Spinal cord (tissue), 10 donors: Measurements from ENCODE around the gene RIMOC1. TPM values are rescaled to one million over a fixed set of nuclear protein-coding genes. Genes with fewer than 3 reads are reported as not detected.

Experiments used
- DNase-seq, 6 donors: peaks; one replicate each; pipeline versions ENCODE4 v3.0.0 to v3.0.0-alpha.2; 2013 to 2015; ENCODE audit warnings: low spot score in 6 of 6, low read depth in 4 of 6
- H3K27ac ChIP-seq: one replicate; pipeline ENCODE4 v1.5.1; 2013; ENCODE audit warnings: low read depth, low read length, control low read depth
- H3K27me3 ChIP-seq: one replicate; pipeline ENCODE4 v1.6.1; 2013; ENCODE audit warnings: low read length; ENCODE audit not compliant: control insufficient read depth, insufficient read depth
- H3K36me3 ChIP-seq: one replicate; pipeline ENCODE4 v1.6.1; 2013; ENCODE audit warnings: low read length; ENCODE audit not compliant: control insufficient read depth, insufficient read depth
- H3K4me1 ChIP-seq: one replicate; pipeline ENCODE4 v1.6.1; 2013; ENCODE audit warnings: low read length; ENCODE audit not compliant: control insufficient read depth, insufficient read depth
- H3K4me3 ChIP-seq: one replicate; pipeline ENCODE4 v1.5.1; 2013; ENCODE audit warnings: low read depth, low read length, control low read depth
- H3K9me3 ChIP-seq: one replicate; pipeline ENCODE4 v1.6.1; 2013; ENCODE audit warnings: low read length; ENCODE audit not compliant: control insufficient read depth, insufficient read depth
- WGBS: methylation state at CpG from one replicate; pipeline ENCODE4 v1.1.5; 2013; ENCODE audit warnings: missing lambda C conversion rate; ENCODE audit not compliant: insufficient coverage; 5-methylcytosine and 5-hydroxymethylcytosine counted together
- long read RNA-seq, 4 donors: transcript quantifications; one replicate each; lab custom pipeline, GENCODE V29; 2026
- polyA plus RNA-seq, 2 donors: library from polyadenylated mRNA; unstranded; fragments of 120-200 nt; gene quantifications; one replicate each; pipeline ENCODE4 v1.2.1, GENCODE V29; 2013; ENCODE audit not compliant: insufficient read length in 2 of 2
- total RNA-seq, 2 donors: library from RNA; depleted of rRNA in 1 of 2; stranded (reverse); fragments of 120-200 nt in 1 of 2; fragments of >200 nt in 1 of 2; gene quantifications; one replicate each; pipeline versions ENCODE4 v1.2.3 to v1.2.4, GENCODE V29; 2013 to 2014
- donor health status: healthy.

RIMOC1 gene, protein sequence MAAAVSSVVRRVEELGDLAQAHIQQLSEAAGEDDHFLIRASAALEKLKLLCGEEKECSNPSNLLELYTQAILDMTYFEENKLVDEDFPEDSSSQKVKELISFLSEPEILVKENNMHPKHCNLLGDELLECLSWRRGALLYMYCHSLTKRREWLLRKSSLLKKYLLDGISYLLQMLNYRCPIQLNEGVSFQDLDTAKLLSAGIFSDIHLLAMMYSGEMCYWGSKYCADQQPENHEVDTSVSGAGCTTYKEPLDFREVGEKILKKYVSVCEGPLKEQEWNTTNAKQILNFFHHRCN
- total RNA-seq (10 to 100 TPM; 17.7 to 34.1 TPM), polyA plus RNA-seq (10 to 100 TPM; 27.0 to 35.7 TPM)
- long read RNA-seq, donor 1, full-length matches to known transcripts = 7 of 7 reads
- long read RNA-seq, donor 1, partial matches to known transcripts = 0 of 7 reads
- long read RNA-seq, donor 1, other reads (novel, unspliced or antisense) = 0 of 7 reads
- long read RNA-seq, donor 2, full-length matches to known transcripts = 3 of 3 reads
- long read RNA-seq, donor 2, partial matches to known transcripts = 0 of 3 reads
- long read RNA-seq, donor 2, other reads (novel, unspliced or antisense) = 0 of 3 reads
- long read RNA-seq, donor 3, full-length matches to known transcripts = 9 of 9 reads
- long read RNA-seq, donor 3, partial matches to known transcripts = 0 of 9 reads
- long read RNA-seq, donor 3, other reads (novel, unspliced or antisense) = 0 of 9 reads
- long read RNA-seq, donor 4, full-length matches to known transcripts = 8 of 8 reads
- long read RNA-seq, donor 4, partial matches to known transcripts = 0 of 8 reads
- long read RNA-seq, donor 4, other reads (novel, unspliced or antisense) = 0 of 8 reads

DNA sequence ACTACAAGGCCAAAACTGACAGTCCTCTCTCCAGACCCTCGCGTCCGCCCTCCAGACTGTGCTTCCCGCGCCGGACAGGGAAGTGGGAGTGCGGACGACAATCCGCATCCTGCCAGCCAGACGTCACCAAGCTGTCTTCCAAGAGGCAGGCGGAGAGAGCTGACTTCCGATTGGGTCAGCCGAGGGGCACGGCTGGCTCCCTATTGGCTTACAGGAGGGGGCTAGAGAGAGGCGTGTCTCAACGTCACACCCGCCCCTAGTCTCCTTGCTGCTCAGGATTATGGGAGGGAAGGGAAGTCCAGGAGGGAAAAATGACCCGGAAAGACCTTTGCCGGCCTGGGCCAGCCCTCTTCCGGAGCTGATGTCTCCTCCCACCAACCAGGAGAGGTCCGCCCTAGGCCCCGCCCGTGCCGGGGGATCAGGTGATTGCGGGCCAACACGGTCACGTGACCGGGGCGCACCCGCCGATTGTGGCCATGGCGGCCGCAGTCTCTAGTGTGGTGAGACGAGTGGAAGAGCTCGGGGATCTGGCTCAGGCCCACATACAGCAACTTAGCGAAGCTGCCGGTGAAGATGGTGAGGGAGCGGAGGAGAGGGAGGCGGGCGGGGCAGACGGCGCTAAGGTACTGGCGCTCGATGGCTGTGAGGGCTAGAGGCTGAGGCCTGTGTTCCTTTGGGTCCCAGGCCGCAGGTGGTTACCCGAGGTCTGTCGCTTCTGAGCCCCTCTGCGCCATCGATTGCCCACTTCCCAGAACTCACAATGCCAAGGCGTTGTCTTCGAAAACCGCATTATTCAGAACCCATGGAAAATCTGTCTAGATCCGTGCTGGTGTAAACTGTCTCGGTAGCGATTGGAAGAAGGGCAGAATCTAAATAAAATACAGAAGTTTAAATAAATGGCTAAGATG is at the start of gene RIMOC1:
Gene RIMOC1, plus strand, starts transcription at position 453 of the 908 bp plus-strand sequence. Its CDS starts 24 bp downstream, at position 477.
- Histone ChIP-seq H3K27ac (peak within 1 kb of the TSS; percentile 96), H3K27me3 (no peaks in the 10 kb centered on the region), H3K4me1 (peaks cover 4% of the 10 kb centered on the region), H3K4me3 (peak within 1 kb of the TSS; percentile 95), H3K9me3 (no peaks in the 10 kb centered on the region), H3K36me3 (no peaks in the 10 kb centered on the region)
- peak; percentile 95 to 100 (median 98) for DNase-seq
- 0% methylated on average over 47 of the region's 55 CpGs for WGBS

DNA sequence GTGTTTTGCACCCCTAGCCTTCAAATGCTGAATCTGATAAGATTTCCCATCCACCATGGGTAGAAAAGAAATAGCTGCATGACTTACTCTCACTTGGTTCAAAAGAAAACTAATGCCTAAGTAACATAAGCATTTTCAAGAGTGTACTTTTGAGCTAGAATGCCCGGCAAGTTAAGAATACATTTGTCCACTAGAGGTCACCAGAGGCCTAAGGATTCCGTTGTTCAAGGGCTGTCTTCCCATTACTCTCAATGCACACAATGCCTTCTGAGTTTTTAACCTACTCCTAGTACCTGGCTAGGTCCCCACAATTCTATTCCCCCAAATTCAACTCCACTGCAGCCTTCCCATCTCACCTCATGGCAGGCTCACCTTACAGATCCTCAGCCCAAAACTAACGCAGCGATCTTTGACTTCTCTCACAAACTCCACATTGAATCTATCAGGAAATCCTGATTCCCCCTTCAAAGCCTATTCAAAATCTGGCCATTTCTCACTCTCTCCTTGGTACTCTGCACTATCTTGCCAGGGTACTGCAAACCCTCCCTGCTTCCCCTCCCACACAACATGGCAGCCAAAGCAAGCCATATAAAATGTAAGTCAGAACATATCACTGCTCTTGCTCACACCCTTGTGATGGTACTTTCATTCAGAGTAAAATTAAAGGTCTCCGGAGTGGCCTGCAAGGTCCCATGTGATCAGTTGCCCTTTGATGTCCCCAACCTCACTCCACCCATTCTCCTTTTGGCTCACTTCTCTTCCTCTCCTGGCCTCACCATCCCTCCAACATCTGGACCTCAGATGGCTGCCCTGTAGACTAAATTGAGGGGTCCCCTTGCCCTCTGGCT is 47.3 kb upstream of the RIMOC1 start:
- no peaks in the 10 kb centered on the region for H3K4me1 ChIP-seq
- WGBS = 49% methylated on average over 5 of the region's 5 CpGs
- H3K4me3 ChIP-seq = no peak overlapping the region
- no peaks in the 10 kb centered on the region for H3K27me3 ChIP-seq
- no peaks in the 10 kb centered on the region for H3K9me3 ChIP-seq
- no peak overlapping the region for H3K27ac ChIP-seq
- DNase-seq = peak; percentile 64 to 94 (median 73)
- H3K36me3 ChIP-seq = peaks cover 2% of the 10 kb centered on the region

DNA sequence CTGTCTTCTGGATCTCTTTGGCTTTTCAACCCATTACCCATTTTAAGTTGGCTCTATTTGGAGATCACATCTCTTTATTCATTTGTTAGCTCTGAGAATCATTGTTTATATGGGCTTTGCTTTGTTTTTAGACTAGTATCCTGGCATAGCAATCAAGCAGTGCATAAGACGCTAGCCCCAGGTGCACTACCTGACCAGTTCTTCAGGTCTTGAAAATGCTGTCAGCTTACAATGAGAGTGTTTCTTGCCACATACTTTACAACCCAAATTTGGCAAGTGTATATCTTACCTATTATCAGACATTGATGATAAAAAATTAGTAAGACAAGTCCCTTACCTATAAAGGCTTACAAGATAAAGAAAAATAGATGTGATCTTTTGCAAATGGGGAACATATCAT is 46.2 kb upstream of the RIMOC1 start:
- Histone ChIP-seq H3K27ac (no peak overlapping the region), H3K9me3 (no peaks in the 10 kb centered on the region), H3K4me3 (no peak overlapping the region), H3K36me3 (peaks cover 4% of the 10 kb centered on the region), H3K27me3 (no peaks in the 10 kb centered on the region), H3K4me1 (no peaks in the 10 kb centered on the region)
- no peak for DNase-seq
- WGBS = no CpG with 5 or more reads among the region's 1 CpG

DNA sequence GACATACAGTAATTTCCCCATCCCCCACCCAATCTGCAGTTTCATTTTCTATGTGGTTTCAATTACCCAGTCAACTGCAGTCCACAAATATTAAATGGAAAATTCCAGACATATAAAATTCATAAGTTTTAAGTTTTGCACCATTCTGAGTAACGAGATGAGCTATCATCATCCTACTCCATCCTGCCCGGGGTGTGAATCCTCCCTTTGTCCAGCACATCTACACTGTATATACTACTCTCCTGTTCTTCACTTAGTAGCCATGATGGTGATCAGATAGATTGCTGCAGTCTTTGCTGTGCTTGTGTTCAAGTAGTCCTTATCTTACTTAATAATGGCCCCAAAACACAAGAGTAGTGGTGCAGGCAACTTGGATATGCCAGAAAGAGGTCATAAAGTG is 45.3 kb upstream of the RIMOC1 start:
- H3K36me3 ChIP-seq = peaks cover 4% of the 10 kb centered on the region
- H3K27me3 ChIP-seq = no peaks in the 10 kb centered on the region
- no peak for DNase-seq
- no peak overlapping the region for H3K27ac ChIP-seq
- H3K9me3 ChIP-seq = no peaks in the 10 kb centered on the region
- H3K4me1 ChIP-seq = no peaks in the 10 kb centered on the region
- no peak overlapping the region for H3K4me3 ChIP-seq
- WGBS = no CpG with 5 or more reads among the region's 2 CpGs

DNA sequence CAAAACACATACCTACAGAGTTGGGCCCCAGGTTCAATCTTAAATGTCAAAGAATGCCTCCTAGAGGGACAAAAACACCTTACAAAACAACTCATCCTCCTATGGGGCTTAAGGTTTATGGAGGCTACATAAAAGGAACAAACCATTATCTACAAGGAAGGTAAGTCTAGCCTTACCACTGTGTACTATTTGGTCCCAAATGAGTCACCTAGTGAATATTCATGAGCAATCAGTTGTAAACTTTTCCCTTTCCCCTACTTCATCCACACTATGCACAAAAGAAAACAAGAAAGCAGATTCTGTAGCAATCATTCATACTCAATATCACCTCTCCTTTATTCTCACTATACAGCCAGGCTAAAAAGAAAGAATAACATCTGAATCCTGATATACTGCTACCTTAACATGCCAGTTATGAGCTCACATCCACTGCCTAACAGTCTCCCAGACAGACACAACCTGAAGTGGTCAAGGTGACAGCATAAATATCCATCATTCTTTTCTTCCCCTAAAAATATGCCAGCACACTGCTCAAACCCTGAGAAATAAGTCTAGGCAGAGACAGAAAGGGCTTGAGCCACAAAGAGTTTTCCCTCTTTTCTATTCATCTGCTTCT is 40.2 kb upstream of the RIMOC1 start:
- no peak overlapping the region for H3K27ac ChIP-seq
- no peak overlapping the region for H3K4me3 ChIP-seq
- H3K27me3 ChIP-seq = no peaks in the 10 kb centered on the region
- no peak for DNase-seq
- H3K9me3 ChIP-seq = no peaks in the 10 kb centered on the region
- peaks cover 3% of the 10 kb centered on the region for H3K4me1 ChIP-seq
- peaks cover 4% of the 10 kb centered on the region for H3K36me3 ChIP-seq

DNA sequence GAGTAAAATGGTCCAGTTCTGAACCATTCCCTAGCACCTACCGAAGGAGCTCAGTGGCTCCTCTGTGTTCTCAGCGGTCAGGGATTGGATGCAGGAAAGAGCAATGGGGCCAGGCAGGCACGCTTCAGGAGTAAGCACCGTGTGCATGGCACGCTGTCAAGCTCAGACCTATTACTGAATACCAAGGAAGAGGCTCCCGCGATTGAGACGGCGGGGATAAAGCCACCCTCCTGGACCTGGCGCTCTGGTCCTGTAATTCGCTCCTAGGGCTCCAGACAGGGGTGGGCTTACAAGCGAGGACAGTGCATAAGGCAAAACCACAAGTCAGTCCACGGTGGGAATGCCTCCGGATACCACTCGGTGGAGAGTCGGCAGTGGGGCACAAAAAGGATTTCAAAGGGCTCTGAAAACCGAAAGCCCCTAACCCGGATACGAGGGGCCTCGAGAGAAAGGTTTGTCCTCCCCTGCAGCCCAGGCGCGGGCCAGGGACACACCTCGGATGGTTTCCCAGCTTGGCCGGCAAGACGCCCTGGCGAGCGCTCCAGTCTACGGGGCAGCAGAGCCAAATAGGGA is 34.9 kb upstream of the RIMOC1 start:
- Histone ChIP-seq H3K27ac (peak overlapping the region; percentile 92), H3K4me1 (peaks cover 20% of the 10 kb centered on the region), H3K36me3 (no peaks in the 10 kb centered on the region), H3K27me3 (no peaks in the 10 kb centered on the region), H3K9me3 (no peaks in the 10 kb centered on the region), H3K4me3 (peak overlapping the region; percentile 86)
- peak in 3 of 6 donors; percentile 18 to 78 (median 32) for DNase-seq
- WGBS = 8% methylated on average over 28 of the region's 28 CpGs

DNA sequence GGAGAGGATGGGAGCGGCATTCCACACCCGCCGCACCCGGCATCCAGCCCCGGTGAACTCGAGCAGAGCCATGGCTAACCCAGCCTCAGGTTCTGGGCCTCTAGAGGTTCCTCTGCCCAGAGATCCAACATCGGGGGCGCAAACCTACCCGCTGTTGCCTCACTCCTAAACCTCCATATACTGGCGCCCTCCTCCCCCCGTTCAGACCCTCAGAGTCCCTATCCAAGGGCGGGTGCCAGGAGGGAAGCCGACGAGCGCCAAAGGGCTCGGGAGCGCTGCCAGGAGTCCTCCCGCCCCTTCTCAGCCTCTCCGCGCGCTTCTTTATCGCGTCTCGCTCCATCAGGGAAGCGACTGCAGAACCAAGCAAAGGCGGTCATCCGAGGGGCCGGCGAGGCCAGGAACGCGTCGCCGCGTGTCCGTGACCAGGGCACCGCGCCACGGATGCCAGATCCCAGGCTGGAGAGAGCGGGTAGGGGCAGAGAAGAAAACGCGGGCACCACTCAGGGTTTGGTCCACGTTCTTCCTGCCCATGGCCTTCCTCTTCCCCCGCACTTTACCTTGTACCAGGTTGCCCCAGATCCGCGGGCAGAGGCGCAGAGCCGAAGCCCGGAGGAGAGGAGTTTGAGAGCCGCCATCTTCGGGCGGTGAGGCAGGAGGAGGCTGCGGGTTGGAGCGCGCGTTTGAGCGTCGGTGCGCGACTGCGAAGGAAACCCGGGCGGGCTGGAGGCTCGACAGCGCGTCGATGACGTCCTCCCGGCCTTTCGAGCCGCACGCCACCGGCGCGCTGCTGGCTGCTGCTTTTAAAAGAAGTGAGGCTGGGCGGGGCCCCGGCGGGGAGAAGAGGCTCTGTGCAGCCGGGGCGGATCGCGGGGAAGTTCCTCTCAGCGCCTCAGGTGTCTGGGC is 34.2 kb upstream of the RIMOC1 start, which contains the start of gene OXCT1:
Gene OXCT1, minus strand, starts transcription at position 702 of the 903 bp plus-strand sequence. Its CDS starts 67 bp downstream, at position 635.
- WGBS = under 1% methylated on average over 81 of the region's 82 CpGs
- Histone ChIP-seq H3K4me3 (peak within 1 kb of the TSS; percentile 86), H3K9me3 (no peaks in the 10 kb centered on the region), H3K36me3 (no peaks in the 10 kb centered on the region), H3K27ac (peak within 1 kb of the TSS; percentile 92), H3K4me1 (peaks cover 20% of the 10 kb centered on the region), H3K27me3 (no peaks in the 10 kb centered on the region)
- peak; percentile 60 to 93 (median 70) for DNase-seq
